ENCODE data around the gene DUSP12. TPM values are rescaled to one million over a fixed set of nuclear protein-coding genes. Genes with fewer than 3 reads are reported as not detected.
A peak's percentile ranks its signal among the peaks of the same experiment; 100 is the strongest.

The DUSP12 gene
- total and polyA plus RNA-seq, 9 of the 15 experiments (the other 6 are each of a cell fraction or from before 2014, with no cell fraction given), result 10.4 to 81.4 (median 43.6) TPM

GRCh38 chr1:161726473-161727255 lies 22.9 kb upstream of the DUSP12 start (continued):
- TF ChIP-seq REST (IDR thresholded peaks at IDR 0.05; ENCODE audit: borderline replicate concordance), result peak; percentile 68
- TF ChIP-seq REST (CRISPR knock-in tag; IDR thresholded peaks at IDR 0.05; ENCODE audit: low read depth), result peak; percentile 83
- no peak for TF ChIP-seq SIX5 (IDR thresholded peaks at IDR 0.05; ENCODE audit: borderline replicate concordance in 1 of 2, insufficient read depth in 1 of 2, low read depth in 1 of 2, low read length in 2 of 2)
- 0 out of 2 replicates have a peak, but pooled peaks have one; percentile 26 for TF ChIP-seq FOSL1 (tag; conservative IDR thresholded peaks at IDR 0.05)
- TF ChIP-seq ZNF408 (CRISPR knock-in tag; IDR thresholded peaks at IDR 0.05; ENCODE audit: low read depth), result no peak
- no peak for TF ChIP-seq HIVEP1 (CRISPR knock-in tag; IDR thresholded peaks at IDR 0.05)
- TF ChIP-seq U2AF1 (optimal IDR thresholded peaks at IDR 0.05; ENCODE audit: low read depth, low read length), result peak; percentile 94
- no peak for TF ChIP-seq ZNF140 (CRISPR knock-in tag; IDR thresholded peaks at IDR 0.05)
- no peak for TF ChIP-seq BACH1 (tag; IDR thresholded peaks at IDR 0.05)
- peak; percentile 43 for TF ChIP-seq PHF20 (IDR thresholded peaks at IDR 0.05; ENCODE audit: partially characterized antibody)
- no peak for TF ChIP-seq MAFK (IDR thresholded peaks at IDR 0.05; ENCODE audit: low read length)
- TF ChIP-seq THRA (IDR thresholded peaks at IDR 0.05), result no peak
